Stomach (tissue), 4 donors: ENCODE results near the gene ANKRD11.

Experiments
- EP300 ChIP-seq: sonication (generic); formaldehyde crosslinking; IDR thresholded peaks from one replicate; pipeline ENCODE4 v1.6.1; 2017; ENCODE audit warnings: antibody characterized with exemption
- POLR2A ChIP-seq, 4 donors: fragments of 450-650 bp; IDR thresholded peaks; one replicate each; pipeline ENCODE4 v1.6.1; 2016; ENCODE audit warnings: antibody characterized with exemption in 4 of 4, control low read depth in 2 of 4, mild to moderate bottlenecking in 1 of 4, moderate library complexity in 1 of 4
- TF ChIP-seq, protein P1 (sequence below), 7 experiments: fragments of 450-650 bp in 4 of 7; fragments of 200-600 bp in 3 of 7; sonication (generic) in 3 of 7; IDR thresholded peaks; one replicate each; pipeline ENCODE4 v1.5.1; 2016 to 2019; ENCODE audit warnings: antibody characterized with exemption in 7 of 7, control low read depth in 2 of 7, mild to moderate bottlenecking in 1 of 7

- TF ChIP-seq, protein P1, sequence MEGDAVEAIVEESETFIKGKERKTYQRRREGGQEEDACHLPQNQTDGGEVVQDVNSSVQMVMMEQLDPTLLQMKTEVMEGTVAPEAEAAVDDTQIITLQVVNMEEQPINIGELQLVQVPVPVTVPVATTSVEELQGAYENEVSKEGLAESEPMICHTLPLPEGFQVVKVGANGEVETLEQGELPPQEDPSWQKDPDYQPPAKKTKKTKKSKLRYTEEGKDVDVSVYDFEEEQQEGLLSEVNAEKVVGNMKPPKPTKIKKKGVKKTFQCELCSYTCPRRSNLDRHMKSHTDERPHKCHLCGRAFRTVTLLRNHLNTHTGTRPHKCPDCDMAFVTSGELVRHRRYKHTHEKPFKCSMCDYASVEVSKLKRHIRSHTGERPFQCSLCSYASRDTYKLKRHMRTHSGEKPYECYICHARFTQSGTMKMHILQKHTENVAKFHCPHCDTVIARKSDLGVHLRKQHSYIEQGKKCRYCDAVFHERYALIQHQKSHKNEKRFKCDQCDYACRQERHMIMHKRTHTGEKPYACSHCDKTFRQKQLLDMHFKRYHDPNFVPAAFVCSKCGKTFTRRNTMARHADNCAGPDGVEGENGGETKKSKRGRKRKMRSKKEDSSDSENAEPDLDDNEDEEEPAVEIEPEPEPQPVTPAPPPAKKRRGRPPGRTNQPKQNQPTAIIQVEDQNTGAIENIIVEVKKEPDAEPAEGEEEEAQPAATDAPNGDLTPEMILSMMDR (IDR thresholded peaks at IDR 0.05) = no peak
- no peak for TF ChIP-seq POLR2A (IDR thresholded peaks at IDR 0.05)
- TF ChIP-seq EP300 = no peak
Observed at GRCh38 chr16:89292443-89293078, 197.8 kb downstream of the ANKRD11 start.
